Breast epithelium (tissue), 3 donors: ENCODE results near the gene TMEM120A.

Experiments
- CTCF ChIP-seq, 3 donors: fragments of 450-650 bp; IDR thresholded peaks; one replicate each; pipeline ENCODE4 v1.5.1; 2016 to 2017; ENCODE audit warnings: antibody characterized with exemption in 3 of 3, mild to moderate bottlenecking in 3 of 3, moderate library complexity in 3 of 3
- POLR2AphosphoS5 ChIP-seq, 3 donors: sonication (generic); formaldehyde crosslinking; IDR thresholded peaks; one replicate each; pipeline ENCODE4 v1.6.1; 2017; ENCODE audit warnings: antibody characterized with exemption in 3 of 3

- TF ChIP-seq POLR2AphosphoS5 (IDR thresholded peaks at IDR 0.05) (no peak), CTCF (IDR thresholded peaks at IDR 0.05) (no peak)
Observed at GRCh38 chr7:75992083-75992755, 2.2 kb downstream of the TMEM120A start.
